ENCODE results near the gene AJAP1. TPM values are rescaled to one million over a fixed set of nuclear protein-coding genes. Genes with fewer than 3 reads are reported as not detected.

Gene AJAP1
- 1.3 TPM in 2 replicates for total RNA-seq

GRCh38 chr1:4653796-4654725 is at the start of gene AJAP1:
AJAP1 (plus strand) TSS chr1:4654609; CDS start chr1:4655426, 817 bp downstream.

